NCI-H2107 (cell line): Measurements from ENCODE around the gene RMND1.
A peak's percentile ranks its signal among the peaks of the same experiment; 100 is the strongest.

Experiments
- DNase-seq: peaks from one replicate; lab custom pipeline; 2025; lab: John Stamatoyannopoulos, UW

RMND1 gene

DNA sequence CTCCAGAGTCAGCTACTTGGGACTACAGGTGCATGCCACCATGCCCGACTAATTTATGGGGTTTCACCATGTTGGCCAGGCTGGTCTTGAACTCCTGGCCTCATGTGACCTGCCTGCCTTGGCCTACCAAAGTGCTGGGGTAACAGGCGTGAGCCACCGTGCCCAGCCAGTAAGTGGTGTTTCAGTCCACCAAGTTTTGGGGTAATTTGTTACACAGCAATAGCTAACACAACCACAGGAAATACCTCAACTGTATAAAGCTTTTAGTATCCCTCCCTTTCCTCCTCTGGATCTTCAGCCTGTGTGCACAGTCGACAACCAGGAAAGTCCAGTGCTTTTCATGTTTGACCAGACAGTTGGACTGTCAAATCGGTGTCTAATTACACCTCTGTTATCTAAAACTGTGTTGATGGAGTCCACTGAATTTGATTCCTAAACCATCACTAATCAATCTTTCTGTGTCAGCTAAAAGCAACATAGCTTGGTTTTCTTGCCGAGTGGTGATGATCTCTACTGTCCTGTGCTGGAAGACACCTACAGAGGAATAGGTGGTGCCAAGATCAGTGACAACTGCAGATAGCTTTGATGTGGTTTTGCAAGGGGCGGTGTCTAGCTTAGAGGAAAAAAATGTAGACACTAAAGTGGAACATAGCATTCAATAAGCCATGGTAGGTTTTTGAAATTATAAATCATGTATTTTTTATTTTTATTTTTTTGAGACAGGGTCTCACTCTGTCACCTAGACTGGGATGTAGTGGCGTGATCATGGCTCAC lies 38.4 kb downstream of the RMND1 start:
- DNase-seq = no peak

GRCh38 chr6:151412909-151413308 lies 39.0 kb downstream of the RMND1 start:
- no peak for DNase-seq

DNA sequence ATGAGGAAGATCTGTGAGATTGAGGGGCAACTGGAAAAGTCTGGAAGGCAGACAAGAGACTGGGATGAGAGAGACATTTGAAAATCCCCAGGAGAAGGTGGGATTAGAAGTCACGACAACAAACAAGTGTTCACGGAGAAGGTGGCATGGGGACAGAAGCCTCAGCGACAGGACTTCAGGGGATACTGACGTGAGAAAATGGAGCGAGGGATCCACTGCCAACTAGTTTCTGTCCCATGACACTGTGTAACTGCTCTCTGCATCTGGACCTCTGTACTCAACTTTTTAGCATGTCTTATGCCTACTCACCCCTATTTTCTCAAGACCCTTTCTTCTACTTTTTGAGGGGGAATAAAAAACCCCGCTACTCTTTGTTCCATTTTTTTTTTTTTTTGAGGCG lies 42.2 kb downstream of the RMND1 start:
- no peak for DNase-seq

- no peak for DNase-seq
These were observed 42.7 kb downstream of the RMND1 start for GRCh38 chr6:151409260-151409659.

DNA sequence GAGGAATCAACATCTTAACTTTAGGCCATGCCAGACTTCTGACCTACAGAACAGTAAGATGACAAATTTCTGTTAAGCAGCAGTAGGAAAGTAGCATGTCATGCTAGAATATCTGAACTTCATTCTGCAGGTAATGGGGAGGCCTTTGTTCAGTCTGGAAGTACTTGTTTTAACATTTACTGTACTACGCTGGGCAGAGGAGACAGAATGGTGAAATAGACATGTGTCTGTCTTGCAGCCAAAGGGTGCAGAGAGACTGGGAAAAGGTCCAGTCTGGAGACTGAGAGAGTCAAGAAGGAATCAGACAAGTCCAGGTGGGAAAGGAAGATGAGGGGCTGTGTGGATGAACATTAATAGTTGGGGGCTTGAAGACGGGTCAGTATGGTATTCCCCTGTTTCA lies 43.1 kb downstream of the RMND1 start:
- no peak for DNase-seq

- no peak for DNase-seq
These were observed 48.0 kb downstream of the RMND1 start for GRCh38 chr6:151403919-151404308.

DNA sequence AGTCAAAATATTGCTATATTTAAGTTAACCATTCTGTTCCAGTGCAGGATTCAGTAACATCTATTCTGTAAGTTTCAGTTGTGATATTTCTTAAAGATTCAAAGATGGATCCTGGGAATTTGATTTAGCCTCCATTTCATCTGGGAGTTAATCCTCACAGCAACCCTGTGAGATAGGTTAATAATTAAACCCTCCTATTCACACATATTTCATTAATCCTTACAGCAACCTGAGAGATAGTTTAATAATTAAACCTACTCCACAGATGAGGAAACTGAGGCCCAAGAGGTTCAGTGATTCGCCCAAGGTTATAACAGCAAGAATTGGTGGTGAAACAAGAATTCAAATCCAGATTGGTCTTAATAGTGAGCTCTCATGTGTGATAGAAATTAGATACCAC lies 49.7 kb downstream of the RMND1 start:
- no peak for DNase-seq

DNA sequence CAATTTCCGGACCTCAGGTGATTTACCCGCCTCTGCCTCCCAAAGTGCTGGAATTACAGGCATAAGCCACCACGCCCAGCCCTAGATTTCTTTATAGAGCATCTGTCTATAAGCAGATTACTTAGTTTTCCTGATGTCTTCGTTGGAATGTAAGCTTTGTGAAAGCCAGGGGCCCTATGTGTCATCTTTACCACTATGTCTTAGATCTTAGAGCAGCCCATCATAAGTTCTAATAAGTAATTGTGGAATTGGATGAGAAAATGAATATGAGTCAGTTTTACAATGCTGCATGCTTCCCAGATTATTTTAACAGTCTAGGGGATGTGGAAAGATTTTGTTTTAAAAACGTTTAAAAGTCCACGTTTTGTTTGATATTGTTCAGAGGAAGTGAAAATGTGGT lies 51.5 kb downstream of the RMND1 start:
- no peak for DNase-seq

DNA sequence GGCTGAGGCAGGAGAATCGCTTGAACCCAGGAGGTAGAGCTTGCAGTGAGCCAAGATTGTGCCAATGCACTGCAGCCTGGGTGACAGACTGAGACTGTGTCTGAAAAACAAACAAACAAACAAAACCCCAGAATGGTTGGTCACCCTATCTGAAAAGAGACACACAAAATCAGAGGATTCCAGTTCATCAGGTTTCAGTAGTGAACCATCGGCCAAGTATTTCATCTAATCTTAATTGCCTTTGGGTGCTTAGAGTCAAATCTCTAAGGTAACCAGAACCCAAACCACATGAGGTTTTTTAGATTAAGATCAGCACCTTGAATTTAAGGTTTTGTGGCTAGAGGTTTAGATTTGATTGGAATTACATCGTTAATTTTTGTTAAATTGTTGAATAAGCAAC lies 52.2 kb downstream of the RMND1 start:
- DNase-seq = no peak

DNA sequence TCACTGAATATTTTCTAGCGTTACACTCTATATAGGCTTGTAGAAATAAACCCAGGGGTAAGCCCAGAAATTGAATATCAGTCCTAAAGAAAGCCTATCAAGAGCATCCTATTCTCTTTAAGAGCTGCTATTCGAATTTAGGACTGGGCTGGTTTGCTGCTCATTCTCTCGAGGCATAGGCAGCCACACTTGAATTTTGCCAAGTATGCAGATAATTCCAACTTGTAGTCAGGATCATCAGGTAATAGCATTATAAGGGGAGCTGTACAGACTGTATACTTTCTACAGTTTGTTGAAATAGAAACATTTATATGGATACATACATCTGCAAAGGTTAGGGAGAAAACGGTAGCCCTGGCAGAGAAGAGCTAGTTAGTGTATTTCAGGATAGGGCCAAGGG lies 58.5 kb downstream of the RMND1 start:
- no peak for DNase-seq

DNA sequence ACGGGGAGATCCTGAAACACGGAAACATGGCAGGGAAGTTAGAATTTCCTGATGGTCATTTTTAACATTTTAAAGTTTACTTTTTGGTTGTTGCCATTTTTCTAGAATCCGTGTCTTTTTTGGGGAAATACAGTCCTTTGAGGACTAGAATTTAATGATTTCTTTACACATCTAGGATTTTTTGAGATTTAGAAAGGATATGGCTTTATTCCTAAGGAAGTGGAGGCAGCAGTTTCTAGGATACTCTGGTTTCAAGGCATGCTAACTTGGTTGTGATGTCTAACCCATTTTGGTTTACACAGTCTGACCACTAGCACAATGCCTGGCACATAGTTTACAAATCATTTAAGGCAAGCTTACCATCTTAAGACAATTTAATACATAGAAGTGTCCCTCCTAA lies 59.5 kb downstream of the RMND1 start:
- DNase-seq = no peak

DNA sequence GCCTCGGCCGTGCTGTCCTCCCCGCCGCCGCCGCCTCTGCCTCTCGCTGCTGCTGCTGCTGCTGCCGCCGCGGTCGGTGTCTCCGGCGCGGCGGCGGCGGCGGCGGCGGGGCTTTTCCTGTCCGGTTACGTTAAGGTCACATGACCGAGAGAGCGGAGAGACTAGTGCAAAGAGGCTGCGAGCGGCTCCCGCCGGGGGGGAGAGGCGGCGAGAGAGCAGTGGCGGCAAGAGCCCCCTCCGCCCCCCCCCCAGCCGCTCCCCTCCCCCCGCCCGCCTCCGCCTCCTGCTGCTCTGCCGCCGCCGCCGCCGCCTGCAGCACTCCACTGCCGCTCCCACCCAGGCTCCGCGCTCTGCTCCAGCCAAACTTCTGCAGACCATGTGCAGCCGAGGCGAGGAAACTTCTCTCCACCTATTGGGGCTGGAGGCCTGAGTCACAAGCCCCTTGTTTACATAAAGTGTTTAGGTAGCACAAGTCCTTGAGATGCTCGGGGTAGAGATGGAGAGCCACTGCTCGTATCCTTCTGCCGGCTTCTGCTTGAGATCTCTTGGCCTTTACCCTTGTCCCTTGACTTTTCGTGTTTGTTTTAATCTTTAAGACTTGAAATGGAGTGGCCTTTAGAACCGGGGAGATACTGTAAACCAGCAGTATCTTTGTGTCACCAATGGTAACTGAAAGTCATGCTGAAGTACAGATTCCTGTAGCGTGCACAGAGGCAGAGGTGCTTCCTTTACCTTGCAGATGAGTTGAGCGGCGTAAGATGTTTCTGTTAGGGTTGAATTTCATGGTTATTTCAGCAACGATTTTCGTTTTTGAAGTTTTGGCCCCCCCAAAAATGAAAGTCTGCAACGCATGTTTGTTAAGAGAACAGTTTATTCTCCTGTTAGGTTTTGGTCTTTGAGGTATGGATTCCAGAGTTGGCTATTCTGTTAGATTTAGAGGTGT lies 60.2 kb downstream of the RMND1 start, which contains the start of gene ZBTB2:
ZBTB2 (minus strand) TSS at position 89 of the 943 bp plus-strand sequence. CDS start 17,922 bp downstream, outside the sequence.
- DNase-seq = no peak

DNA sequence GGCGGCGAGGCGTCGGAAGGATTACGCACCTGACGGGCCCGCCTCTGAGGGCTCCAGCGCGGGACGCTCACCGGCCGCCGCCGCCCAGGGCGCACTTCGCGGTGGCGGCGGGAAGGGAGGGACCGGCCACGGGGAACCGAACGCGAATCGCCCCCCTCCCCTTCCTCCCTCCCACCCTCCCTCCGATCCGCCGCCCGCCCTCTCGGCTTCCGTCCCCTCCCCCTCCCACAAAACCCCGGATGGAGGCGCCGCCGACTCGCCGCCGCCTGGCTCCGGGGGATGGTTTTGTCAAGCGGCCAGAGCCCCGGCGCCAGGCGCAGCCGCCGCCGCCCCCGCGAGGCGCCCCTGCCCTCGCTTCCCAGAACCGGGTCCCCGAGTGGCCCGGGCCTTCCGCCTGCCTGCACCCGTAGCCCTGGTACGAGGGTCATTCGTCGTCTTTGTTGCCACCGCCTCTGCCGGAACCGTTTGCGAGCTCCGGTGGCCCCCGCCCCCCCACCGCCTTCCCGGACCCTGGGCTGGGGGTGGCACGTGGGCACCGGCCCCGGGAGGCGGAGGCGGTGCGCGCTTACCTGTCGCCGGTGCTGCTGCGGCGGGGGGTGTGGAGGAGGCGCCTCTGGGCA lies 61.0 kb downstream of the RMND1 start:
- peak; percentile 53 for DNase-seq

GRCh38 chr6:151390276-151390850 lies 61.6 kb downstream of the RMND1 start:
- DNase-seq = peak; percentile 93

- no peak for DNase-seq
These were observed 62.2 kb downstream of the RMND1 start for GRCh38 chr6:151389618-151390275.

GRCh38 chr6:151388997-151389617 lies 62.8 kb downstream of the RMND1 start:
- no peak for DNase-seq

DNA sequence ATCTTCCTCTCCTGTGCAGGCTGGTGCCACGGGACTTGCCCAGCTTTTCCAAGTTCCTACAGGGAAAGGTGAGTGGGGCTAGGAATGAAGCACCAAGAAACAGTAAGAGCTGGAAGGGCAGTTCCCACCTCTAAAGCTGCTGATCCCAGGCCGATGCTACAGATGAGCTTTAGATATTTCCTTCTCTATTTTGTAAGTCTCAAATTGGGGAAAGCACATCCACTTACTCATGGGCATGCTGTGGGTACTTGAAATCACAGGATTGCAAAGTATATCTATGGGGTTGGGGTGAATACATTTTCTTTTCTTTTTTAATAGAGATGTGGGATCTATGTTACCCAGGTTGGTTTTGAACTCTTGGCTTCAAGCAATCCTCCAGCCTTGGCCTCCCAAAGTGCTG lies 63.7 kb downstream of the RMND1 start:
- no peak for DNase-seq

DNA sequence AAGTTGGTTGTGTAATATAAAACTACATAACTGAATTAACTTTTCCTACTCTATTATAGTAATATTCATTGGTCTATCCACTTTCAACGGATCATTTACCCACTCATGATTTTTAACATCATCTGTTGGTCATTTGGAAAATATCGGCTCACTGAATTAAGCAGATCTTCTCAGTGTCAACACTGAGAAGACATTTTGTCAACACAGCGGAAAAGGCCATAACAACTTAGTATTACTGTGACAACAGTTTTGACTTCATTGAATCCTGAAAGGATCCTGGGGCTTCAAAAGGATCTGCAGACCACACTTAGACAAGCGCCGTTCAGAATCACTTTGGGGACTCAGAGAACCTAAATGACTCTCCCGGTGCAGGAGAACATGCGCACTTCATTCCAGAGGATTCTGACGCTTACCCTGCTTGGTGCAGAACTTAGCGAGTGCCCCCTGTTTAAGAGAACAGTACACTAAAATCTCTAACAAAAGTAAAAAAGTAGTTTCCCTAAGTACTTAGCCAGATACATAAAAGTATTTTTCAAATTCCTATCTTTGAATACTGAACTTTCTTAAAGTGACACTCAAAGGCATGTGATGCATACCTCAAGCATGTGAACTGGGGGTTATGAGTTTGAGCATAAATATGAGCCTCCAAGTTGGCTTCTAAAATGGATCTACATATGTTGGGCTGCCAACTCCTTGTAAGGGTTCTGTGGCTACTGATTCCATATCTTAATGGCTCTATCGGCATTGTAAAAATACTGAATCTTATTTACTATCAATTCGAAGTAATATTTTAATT lies 64.6 kb downstream of the RMND1 start:
- no peak for DNase-seq

DNA sequence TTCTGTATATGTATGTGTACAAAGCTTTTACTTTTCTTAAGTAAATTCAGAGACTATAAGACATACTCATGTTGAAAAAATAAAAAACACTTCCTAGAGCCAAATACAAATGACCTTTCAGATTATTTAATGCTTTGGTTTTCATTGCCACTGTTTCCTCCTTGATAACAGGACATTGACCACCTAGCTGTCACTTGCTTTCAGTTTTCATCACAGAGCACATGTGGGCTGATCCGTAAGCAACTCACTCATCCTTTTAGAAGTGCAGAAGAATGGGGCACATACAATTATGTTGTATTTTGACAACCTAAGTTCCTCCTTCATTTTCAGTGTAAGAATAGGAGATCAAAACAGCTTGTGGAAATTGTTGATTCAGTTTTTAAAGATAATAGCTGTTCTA lies 66.7 kb downstream of the RMND1 start:
- DNase-seq = no peak

DNA sequence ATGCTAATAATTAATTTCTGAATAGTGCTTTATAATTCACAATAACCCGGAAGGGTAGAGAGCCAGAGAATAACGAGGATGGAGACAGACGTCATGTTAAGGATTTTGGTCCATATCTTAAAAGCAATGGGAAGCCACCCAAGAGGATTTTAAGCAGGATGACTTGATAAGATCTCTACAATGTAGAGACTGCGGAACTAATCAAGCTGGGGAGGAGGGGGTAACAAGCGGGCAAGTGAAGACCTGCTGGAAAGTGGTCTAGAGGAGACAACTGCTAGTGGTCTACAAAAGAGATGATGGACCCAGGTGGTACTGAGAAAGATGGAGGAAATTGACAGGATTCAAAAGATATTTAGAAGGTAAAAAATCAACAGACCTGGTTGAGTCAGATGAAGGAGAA lies 67.8 kb downstream of the RMND1 start:
- no peak for DNase-seq
